Measurements from ENCODE around the gene STPG1. TPM values are rescaled to one million over a fixed set of nuclear protein-coding genes. Genes with fewer than 3 reads are reported as not detected.
A peak's percentile ranks its signal among the peaks of the same experiment; 100 is the strongest.

Gene STPG1
- total RNA-seq, 1 donor from 2014 or later = 4.9 TPM

DNA sequence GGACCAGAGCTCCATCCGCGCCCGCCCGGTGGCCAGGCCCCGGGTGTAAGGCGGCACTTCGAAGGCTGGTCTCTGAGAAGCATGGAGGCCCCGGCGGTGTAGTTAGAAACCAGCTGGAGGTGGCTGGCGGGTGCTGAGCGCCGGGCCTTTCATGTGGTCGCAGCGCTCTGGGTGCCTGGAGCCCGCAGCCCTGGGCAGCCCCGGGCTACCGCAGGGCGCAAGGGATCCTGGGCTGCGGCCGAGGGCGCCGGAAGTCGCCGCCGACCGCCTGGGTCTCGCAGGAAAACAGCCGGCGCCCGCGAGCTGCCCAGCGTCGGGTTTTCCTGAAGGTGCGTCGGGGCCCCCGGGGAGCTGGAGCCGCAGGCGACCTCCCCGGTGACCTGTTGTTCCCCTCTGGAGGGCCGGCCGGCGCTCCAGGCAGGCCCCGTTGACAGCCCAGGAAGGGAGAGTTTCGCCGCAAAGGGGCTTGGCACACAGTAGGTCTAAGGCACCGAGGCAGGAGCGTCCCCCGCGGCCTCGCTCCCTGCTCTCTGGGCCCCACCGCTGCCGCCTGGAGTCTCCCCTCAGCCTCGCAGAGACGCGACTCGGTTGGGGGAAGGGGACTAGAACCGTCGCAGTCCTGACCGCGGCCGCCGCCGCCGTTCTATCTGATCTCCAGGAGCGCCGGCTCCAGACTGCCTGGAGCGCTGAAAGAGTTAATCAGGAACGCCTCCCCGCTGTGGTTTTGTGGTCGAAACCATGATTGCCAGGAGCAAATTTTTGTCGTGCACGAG lies 91.7 kb downstream of the STPG1 start:
- Mint-ChIP-seq H3K36me3 (ENCODE audit: low read depth) (no peaks in the 10 kb centered on the region), H3K4me3 (ENCODE audit: low read depth) (peak overlapping the region; percentile 67), H3K27me3 (ENCODE audit: low read depth) (peaks cover 86% of the 10 kb centered on the region), H3K4me1 (ENCODE audit: low read depth) (peaks cover 26% of the 10 kb centered on the region), H3K9me3 (no peaks in the 10 kb centered on the region), H3K27ac (peak overlapping the region; percentile 43)
- intact Hi-C loops (cut with micrococcal nuclease) = loop anchor here (1.0 to 5.0 kb wide), 5 partner anchors 29 to 321 kb away; partner anchors contain the start of gene SRRM1
- peak; percentile 82 for DNase-seq (ENCODE audit: low spot score)

DNA sequence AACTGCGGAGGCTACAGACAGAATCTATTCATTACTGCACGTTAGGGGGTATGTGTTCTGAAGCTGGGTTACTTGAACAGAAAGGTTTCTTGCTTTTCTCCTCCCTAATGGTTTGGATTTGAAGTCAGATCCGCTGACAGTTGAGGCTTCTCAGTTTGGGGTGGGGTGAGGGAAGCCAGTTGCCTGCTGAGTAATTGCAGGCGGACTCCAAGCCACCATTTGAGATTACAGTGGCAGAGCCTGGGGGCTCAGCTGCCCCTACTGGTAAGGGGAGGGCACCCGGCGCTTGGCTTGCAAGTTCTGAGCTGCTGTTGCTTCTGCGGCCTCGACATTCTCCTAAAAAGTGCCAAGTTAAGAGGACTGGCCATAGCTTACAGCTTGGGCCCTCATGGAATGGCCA lies 92.5 kb downstream of the STPG1 start:
- Mint-ChIP-seq H3K27ac (no peak overlapping the region), H3K27me3 (ENCODE audit: low read depth) (peaks cover 86% of the 10 kb centered on the region), H3K36me3 (ENCODE audit: low read depth) (no peaks in the 10 kb centered on the region), H3K4me1 (ENCODE audit: low read depth) (peaks cover 26% of the 10 kb centered on the region), H3K9me3 (no peaks in the 10 kb centered on the region), H3K4me3 (ENCODE audit: low read depth) (no peak overlapping the region)
- DNase-seq (ENCODE audit: low spot score) = no peak
- intact Hi-C loops (cut with micrococcal nuclease) = loop anchor here (1.0 to 5.0 kb wide), 2 partner anchors 63 to 119 kb away; no protein-coding TSS in a partner anchor

GRCh38 chr1:24319962-24320361 lies 93.6 kb downstream of the STPG1 start:
- H3K9me3 Mint-ChIP-seq = no peaks in the 10 kb centered on the region
- peaks cover 81% of the 10 kb centered on the region for H3K27me3 Mint-ChIP-seq (ENCODE audit: low read depth)
- intact Hi-C loops (cut with micrococcal nuclease) = loop anchor here (5.0 kb wide), 1 partner anchor 118 kb away; no protein-coding TSS in a partner anchor
- peaks cover 26% of the 10 kb centered on the region for H3K4me1 Mint-ChIP-seq (ENCODE audit: low read depth)
- H3K4me3 Mint-ChIP-seq (ENCODE audit: low read depth) = no peak overlapping the region
- DNase-seq (ENCODE audit: low spot score) = no peak
- H3K36me3 Mint-ChIP-seq (ENCODE audit: low read depth) = no peaks in the 10 kb centered on the region
- H3K27ac Mint-ChIP-seq = no peak overlapping the region

- DNase-seq (ENCODE audit: low spot score) = no peak
- intact Hi-C loops (cut with micrococcal nuclease) = no loop called here
- peaks cover 26% of the 10 kb centered on the region for H3K4me1 Mint-ChIP-seq (ENCODE audit: low read depth)
Observed at GRCh38 chr1:24319312-24319863, 94.2 kb downstream of the STPG1 start, which contains the start of gene GRHL3. Gene GRHL3 (plus strand): TSS chr1:24319357. CDS start chr1:24319552, 195 bp downstream.

GRCh38 chr1:24318615-24319311 lies 94.8 kb downstream of the STPG1 start:
- Mint-ChIP-seq H3K4me1 (ENCODE audit: low read depth) (peaks cover 26% of the 10 kb centered on the region), H3K9me3 (no peaks in the 10 kb centered on the region), H3K36me3 (ENCODE audit: low read depth) (no peaks in the 10 kb centered on the region), H3K27ac (no peak overlapping the region), H3K4me3 (ENCODE audit: low read depth) (no peak overlapping the region), H3K27me3 (ENCODE audit: low read depth) (peaks cover 76% of the 10 kb centered on the region)
- intact Hi-C loops (cut with micrococcal nuclease) = no loop called here
- DNase-seq (ENCODE audit: low spot score) = no peak

More at GRCh38 chr1:24319312-24319863, 94.2 kb downstream of the STPG1 start, which contains the start of gene GRHL3:
- H3K9me3 Mint-ChIP-seq = no peaks in the 10 kb centered on the region
- H3K27ac Mint-ChIP-seq = no peak within 1 kb of the TSS
- H3K36me3 Mint-ChIP-seq (ENCODE audit: low read depth) = no peaks in the 10 kb centered on the region
- H3K27me3 Mint-ChIP-seq (ENCODE audit: low read depth) = peaks cover 79% of the 10 kb centered on the region
- peak within 1 kb of the TSS; percentile 6 for H3K4me3 Mint-ChIP-seq (ENCODE audit: low read depth)

GRCh38 chr1:24317956-24318614 lies 95.5 kb downstream of the STPG1 start:
- Mint-ChIP-seq H3K36me3 (ENCODE audit: low read depth) (no peaks in the 10 kb centered on the region), H3K4me3 (ENCODE audit: low read depth) (no peak overlapping the region), H3K9me3 (no peaks in the 10 kb centered on the region), H3K27me3 (ENCODE audit: low read depth) (peaks cover 74% of the 10 kb centered on the region), H3K27ac (no peak overlapping the region), H3K4me1 (ENCODE audit: low read depth) (peaks cover 26% of the 10 kb centered on the region)
- intact Hi-C loops (cut with micrococcal nuclease) = no loop called here
- DNase-seq (ENCODE audit: low spot score) = no peak

- Mint-ChIP-seq H3K4me3 (ENCODE audit: low read depth) (no peak overlapping the region), H3K9me3 (no peaks in the 10 kb centered on the region), H3K4me1 (ENCODE audit: low read depth) (peaks cover 20% of the 10 kb centered on the region), H3K36me3 (ENCODE audit: low read depth) (no peaks in the 10 kb centered on the region), H3K27me3 (ENCODE audit: low read depth) (peaks cover 68% of the 10 kb centered on the region), H3K27ac (no peak overlapping the region)
- intact Hi-C loops (cut with micrococcal nuclease) = no loop called here
- DNase-seq (ENCODE audit: low spot score) = no peak
Observed at GRCh38 chr1:24317081-24317480, 96.5 kb downstream of the STPG1 start.

DNA sequence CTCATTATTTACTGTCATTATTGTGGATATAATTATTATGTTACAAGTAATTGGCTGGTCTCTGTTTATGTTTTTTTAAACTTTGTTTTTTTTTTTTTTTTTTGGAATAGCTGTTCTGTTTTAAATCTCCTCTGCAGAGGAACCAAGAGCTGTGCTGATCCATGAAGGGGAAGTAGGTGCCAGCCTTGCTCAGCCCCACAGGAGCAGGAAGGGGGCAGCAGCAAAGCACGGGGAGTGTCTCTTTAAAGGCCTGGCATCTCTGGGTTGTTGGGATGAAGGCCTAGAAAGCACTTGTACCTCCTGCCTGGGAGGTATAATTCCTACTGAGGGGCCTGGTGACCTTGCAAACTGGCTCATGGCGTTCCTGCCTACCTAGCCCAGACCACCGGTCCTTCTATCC lies 96.9 kb downstream of the STPG1 start:
- Mint-ChIP-seq H3K9me3 (no peaks in the 10 kb centered on the region), H3K27me3 (ENCODE audit: low read depth) (peaks cover 70% of the 10 kb centered on the region)

GRCh38 chr1:24315391-24315790 lies 98.2 kb downstream of the STPG1 start:
- intact Hi-C loops (cut with micrococcal nuclease) = no loop called here
- Mint-ChIP-seq H3K36me3 (ENCODE audit: low read depth) (no peaks in the 10 kb centered on the region), H3K4me3 (ENCODE audit: low read depth) (no peak overlapping the region), H3K4me1 (ENCODE audit: low read depth) (peaks cover 9% of the 10 kb centered on the region), H3K9me3 (no peaks in the 10 kb centered on the region), H3K27ac (no peak overlapping the region), H3K27me3 (ENCODE audit: low read depth) (peaks cover 64% of the 10 kb centered on the region)
- DNase-seq (ENCODE audit: low spot score) = no peak

More for the DNA sequence above, 96.9 kb downstream of the STPG1 start:
- H3K27ac Mint-ChIP-seq = no peak overlapping the region
- H3K36me3 Mint-ChIP-seq (ENCODE audit: low read depth) = no peaks in the 10 kb centered on the region
- intact Hi-C loops (cut with micrococcal nuclease) = no loop called here
- no peak for DNase-seq (ENCODE audit: low spot score)
- peaks cover 20% of the 10 kb centered on the region for H3K4me1 Mint-ChIP-seq (ENCODE audit: low read depth)
- H3K4me3 Mint-ChIP-seq (ENCODE audit: low read depth) = no peak overlapping the region

DNA sequence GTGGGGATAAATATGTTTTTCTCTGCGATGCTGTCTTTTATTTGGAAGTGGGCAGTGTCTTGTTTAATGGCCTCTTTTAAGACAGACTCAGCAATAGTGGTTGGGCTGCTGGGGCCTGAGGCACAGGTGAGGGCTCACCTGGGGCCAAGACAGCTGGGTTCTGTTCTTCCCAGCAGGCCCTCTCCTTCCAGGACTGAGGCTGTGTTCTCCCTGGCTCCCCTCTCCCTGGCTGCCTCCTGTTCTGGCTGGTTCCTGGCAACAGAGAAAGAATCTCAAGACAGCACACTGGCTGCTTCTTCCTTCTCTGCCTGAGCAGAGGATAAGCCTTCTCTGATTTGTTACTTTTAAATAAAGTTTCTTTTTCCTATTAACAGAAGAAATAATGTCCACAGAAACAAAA lies 101.8 kb downstream of the STPG1 start:
- no peak overlapping the region for H3K27ac Mint-ChIP-seq
- H3K27me3 Mint-ChIP-seq (ENCODE audit: low read depth) = peaks cover 49% of the 10 kb centered on the region
- no peaks in the 10 kb centered on the region for H3K4me1 Mint-ChIP-seq (ENCODE audit: low read depth)
- no peak for DNase-seq (ENCODE audit: low spot score)
- no peaks in the 10 kb centered on the region for H3K9me3 Mint-ChIP-seq
- intact Hi-C loops (cut with micrococcal nuclease) = no loop called here
- H3K36me3 Mint-ChIP-seq (ENCODE audit: low read depth) = no peaks in the 10 kb centered on the region
- no peak overlapping the region for H3K4me3 Mint-ChIP-seq (ENCODE audit: low read depth)

DNA sequence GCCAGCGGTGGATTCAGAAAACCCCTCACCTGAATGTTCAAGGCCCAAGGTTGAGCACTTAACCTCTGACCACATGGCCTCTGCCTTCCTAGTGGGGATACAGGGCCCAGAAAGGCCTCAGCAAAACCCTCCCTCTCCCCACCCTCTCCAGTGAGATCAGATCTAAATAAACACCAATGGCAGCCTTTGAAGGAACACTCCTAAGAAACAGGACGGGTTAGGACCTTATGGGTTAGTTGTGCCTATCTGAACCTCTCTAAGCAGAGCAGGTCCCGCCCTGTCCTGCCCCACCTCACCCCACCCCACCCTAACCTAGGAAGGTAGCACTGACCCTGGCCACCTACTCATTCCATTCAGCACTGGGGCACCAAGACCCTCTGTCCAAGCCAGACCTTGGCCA lies 102.3 kb downstream of the STPG1 start:
- H3K27me3 Mint-ChIP-seq (ENCODE audit: low read depth) = peaks cover 49% of the 10 kb centered on the region
- H3K27ac Mint-ChIP-seq = no peak overlapping the region
- H3K9me3 Mint-ChIP-seq = no peaks in the 10 kb centered on the region
- H3K4me3 Mint-ChIP-seq (ENCODE audit: low read depth) = no peak overlapping the region
- H3K4me1 Mint-ChIP-seq (ENCODE audit: low read depth) = no peaks in the 10 kb centered on the region
- intact Hi-C loops (cut with micrococcal nuclease) = no loop called here
- no peak for DNase-seq (ENCODE audit: low spot score)
- no peaks in the 10 kb centered on the region for H3K36me3 Mint-ChIP-seq (ENCODE audit: low read depth)

DNA sequence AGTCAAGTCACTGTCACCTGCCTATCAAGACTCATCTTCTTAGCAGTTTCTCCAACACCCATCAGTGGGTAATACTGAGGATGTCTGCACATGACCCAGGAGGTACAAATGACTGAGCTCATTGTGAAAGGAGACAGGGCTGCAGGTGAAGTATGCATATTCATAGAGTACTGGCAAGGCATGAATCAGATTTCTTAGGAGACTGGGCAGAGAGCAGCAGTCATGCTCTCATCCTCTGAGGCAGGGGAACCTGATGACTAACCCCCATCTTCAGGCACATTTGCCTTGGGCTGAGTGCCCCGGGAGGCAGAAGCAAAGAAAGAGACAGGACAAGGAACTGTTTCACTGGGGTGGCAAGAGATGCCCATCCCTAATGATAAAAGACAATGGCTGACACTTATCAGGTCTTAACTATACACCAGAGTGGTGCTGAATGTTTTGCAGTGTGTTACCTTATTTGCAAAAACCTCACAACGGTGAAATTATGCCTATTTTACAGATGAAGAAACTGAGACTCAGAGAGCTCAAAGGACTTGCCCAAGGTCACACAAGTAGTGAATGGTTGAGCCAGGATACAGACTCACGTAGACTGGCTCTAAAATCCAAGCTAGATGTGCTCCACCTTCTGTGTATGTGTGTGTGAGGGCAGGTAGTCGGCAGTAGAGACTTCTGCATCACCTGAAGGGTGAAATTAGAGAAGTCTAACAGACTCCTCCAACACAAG lies 103.7 kb downstream of the STPG1 start:
- Mint-ChIP-seq H3K36me3 (ENCODE audit: low read depth) (no peaks in the 10 kb centered on the region), H3K9me3 (no peaks in the 10 kb centered on the region), H3K27ac (no peak overlapping the region), H3K4me1 (ENCODE audit: low read depth) (no peaks in the 10 kb centered on the region), H3K27me3 (ENCODE audit: low read depth) (peaks cover 52% of the 10 kb centered on the region), H3K4me3 (ENCODE audit: low read depth) (no peak overlapping the region)
- intact Hi-C loops (cut with micrococcal nuclease) = no loop called here
- no peak for DNase-seq (ENCODE audit: low spot score)

All from activated T-helper 2 cell treated with anti-CD3 and anti-CD28 coated beads, Interferon-gamma antibody, Interleukin-2, Interleukin-4, amounts not matched to agents 10 μg/mL and 5 μg/mL and 100 μg/mL, durations not matched to agents 14 hours and 24 hours and 36 hours (primary cell).